ENCODE measurements around the gene KCNQ1OT1.

KCNQ1OT1 gene

DNA sequence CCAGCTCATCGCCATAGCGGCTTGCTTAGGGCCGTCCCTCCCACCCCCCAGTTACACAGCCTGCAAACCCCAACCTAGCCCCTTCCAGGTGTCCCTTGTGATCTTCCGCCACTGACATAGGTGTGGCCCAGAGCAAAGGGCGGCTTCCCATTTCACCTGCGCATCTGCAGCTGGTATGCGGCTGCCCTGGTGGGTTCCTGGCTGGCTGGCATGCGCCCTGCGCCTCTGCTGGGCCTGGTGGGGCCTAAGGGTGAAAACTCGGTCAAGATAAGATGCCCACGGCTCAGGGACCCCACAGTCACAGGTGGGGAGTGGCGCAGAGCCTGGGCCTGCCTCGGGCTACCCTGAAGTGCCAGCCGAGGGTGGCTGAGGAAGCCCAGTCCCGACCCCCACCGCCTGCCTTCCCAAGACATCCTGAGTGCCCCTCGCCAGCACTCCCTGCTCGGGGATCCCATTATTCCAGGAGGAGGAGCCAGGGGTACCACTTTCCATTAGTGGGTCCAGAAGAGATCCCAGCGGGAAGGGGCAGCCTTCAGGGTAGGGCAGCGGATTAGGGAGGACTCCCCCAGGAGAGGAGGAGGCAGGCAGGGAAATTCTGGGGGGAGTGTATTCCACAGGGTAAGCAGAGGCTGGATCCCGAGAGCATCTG, 36.9 kb upstream of the KCNQ1OT1 start:
- no peak for DNase-seq

- DNase-seq = no peak
These were observed 35.3 kb upstream of the KCNQ1OT1 start for GRCh38 chr11:2735053-2735589.

DNA sequence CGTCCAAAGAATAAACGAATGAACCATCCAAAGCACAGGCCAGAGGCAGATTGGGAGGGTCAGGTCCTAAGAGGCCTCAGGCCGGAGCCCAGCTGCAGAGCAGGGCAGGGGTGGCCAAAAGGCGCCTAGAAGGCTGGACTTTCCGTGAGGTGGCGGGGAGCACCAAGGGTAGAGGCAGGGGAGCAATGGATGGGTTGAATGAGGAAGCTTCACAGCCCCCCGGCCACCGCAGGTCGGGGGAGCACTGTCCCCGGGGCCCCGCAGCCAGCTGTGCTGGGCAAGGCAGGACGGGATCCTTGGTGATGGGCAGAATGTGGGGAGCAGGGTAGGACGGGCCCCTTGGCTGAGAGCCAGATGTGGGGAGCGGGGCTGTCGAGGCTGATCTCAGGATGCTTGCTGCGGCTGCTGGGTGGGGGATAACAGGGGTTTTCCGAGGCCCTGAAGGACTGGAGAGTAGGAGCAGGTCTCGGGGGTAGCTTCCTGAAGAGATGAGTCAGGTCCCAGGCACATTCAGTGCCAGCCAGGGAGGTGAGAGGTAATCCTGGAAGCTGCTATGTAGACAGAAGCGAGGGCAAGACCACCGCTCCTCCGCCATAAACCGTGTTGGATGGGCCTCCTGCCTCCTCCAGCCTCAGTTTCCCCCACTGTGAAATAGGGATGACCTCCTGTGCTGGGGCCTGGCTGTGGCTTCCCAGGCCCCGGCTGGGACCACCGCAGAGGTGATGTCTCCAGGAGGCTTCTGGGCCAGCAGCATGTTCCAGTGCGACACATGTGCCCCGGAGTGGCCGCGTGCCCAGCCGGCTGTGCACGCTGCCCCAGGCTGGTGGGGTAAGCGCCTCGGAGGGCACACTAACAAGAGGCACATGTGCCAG, 34.6 kb upstream of the KCNQ1OT1 start:
- no peak for DNase-seq

DNA sequence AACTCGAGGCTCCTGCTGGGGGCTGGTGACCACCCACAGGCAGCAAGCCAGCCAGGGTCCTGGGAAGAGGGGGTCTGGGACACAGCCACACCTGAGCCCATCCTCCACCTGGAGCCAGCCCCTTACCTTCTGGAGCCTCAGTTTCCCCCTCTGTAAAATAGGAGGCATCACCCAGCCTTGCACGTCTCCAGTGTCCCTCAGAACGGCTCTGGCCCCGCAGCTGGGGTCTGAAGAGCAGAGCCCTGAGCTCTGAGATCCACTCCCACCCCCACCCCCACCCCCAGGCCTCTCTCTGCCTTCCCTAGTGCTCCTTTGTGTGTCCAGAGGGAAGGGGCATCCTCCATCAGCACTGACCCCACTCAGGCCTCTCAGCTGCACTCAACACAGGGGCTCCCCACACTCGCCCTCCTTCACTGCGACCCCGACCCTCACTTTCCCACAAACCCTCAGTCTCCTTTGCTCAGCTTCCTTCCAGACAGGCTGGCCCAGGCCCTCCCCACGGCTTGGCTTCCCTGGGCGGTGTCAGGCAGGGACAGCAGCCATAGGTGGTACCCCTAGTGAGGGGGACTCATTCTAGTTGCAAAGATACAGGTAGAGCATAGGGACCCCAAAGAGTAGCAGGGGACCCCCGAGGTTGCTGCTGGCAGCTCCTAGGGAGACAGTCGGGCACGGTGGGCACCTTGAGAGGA, 33.3 kb upstream of the KCNQ1OT1 start:
- DNase-seq = no peak

- DNase-seq = no peak
These were observed 32.6 kb upstream of the KCNQ1OT1 start for GRCh38 chr11:2732261-2732939.

GRCh38 chr11:2731130-2732125, 31.6 kb upstream of the KCNQ1OT1 start:
- no peak for DNase-seq

DNA sequence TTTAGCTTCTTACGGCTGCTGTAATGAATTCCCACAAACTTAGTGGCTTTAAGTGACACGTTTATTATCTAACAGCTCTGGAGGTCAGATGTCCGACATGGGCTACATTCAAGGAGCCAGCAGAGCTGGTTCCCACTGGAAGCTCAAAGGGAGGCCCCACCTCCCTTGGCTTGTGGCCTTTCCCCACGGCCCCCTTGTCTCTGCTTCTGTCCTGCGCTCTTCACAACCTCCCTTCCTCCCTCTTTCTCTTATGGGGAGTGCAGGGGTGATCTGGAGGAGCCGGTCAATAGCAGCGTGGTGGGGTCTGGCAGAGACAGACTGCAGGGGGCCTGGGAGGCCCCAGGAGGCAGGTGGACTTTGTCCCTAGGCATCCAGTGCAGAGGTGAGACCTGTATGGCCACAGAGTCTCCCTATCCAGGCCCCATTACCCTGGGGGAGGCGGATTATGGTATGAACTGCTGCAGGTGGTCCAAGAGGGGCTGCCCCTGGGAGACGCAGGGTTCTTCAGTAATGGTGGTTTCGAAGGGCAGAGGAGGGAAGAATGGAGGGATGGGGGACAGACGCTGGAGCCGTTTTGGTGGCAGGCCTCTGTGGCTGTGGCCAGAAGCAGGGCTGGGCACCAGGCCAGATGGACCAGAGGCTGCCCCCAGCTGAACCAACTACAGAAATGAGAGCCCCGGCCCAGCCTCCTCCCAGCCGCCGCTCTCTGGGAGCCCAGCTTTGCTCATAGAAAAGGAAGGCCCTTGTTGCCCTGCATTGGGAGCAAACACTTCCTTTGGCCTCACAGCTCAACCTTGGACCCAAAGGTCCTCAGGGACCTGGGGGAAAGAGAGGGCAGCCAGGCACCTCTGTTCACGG, 30.7 kb upstream of the KCNQ1OT1 start:
- DNase-seq = no peak

DNA sequence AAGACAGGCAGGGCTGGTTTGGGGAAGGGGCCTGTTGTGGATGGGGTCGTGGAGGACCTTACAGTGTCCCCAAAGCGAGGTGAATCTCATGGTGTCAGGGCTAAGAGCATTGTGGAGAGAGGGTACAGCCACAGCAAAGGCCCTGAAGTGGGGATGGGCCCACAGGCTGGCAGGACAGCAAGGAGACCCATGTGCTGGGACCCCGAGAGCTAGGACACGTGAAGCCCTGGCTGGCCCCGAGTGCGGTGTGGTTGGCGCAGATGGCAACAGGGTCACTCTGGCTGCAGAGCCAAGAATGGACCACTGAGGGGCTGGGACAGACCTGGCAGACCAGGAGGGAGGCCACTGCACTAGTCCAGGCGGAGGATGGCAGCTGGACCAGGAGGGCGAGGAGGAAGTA, 30.0 kb upstream of the KCNQ1OT1 start:
- no peak for DNase-seq

GRCh38 chr11:2728663-2729332, 29.0 kb upstream of the KCNQ1OT1 start:
- no peak for DNase-seq

- DNase-seq = no peak
These were observed 28.4 kb upstream of the KCNQ1OT1 start for GRCh38 chr11:2728128-2728662.

- no peak for DNase-seq
These were observed 27.2 kb upstream of the KCNQ1OT1 start for GRCh38 chr11:2726964-2727363.

DNA sequence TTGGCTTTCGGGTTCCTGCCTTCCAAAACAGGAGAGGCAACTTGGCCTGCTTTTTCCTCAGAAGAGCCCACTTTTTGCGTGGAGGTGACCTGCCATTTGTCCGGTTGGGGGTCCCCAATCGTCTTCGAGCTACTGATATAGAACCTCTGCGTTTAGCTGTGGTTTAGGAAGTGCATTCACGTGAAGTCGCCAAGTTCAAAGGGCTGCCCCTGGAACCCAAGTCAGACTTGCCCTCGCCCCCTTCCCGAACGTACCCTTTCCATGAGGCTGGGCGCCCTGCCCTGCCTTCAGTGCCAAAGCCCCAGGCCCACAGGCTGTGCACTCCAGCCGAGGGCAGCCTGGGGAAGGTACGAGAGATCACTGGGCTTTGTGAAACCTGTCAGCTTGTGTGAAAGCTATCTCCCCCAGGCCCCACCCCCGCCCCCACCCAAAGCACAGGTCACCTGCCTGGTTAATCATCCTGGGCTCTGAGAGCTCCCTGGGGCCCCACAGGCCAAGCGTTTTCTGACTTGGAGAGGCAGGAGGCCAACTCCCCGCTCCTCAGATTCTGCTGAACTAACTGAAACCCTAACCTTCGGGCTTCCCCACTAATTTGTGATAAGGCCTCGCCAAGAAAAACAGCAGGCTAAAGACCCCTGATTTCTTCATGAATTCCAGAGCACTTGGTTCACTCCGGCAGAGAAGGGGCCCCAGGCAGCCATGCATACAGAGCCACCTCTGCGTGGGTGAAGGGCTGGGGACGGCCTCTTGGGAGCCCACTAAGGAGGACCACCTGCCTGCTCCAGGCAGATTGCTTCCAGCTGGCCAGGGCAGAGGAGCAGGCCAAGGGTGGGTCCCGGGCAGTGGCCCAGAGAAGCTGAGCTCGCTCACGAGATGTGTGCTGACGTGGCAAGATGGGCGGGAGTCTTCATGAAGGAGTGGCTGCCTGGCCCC, 25.8 kb upstream of the KCNQ1OT1 start:
- DNase-seq = no peak

- DNase-seq = no peak
These were observed 25.0 kb upstream of the KCNQ1OT1 start for GRCh38 chr11:2724653-2725367.

- no peak for DNase-seq
These were observed 24.3 kb upstream of the KCNQ1OT1 start for GRCh38 chr11:2724104-2724503.

GRCh38 chr11:2722955-2723354, 23.2 kb upstream of the KCNQ1OT1 start:
- no peak for DNase-seq

DNA sequence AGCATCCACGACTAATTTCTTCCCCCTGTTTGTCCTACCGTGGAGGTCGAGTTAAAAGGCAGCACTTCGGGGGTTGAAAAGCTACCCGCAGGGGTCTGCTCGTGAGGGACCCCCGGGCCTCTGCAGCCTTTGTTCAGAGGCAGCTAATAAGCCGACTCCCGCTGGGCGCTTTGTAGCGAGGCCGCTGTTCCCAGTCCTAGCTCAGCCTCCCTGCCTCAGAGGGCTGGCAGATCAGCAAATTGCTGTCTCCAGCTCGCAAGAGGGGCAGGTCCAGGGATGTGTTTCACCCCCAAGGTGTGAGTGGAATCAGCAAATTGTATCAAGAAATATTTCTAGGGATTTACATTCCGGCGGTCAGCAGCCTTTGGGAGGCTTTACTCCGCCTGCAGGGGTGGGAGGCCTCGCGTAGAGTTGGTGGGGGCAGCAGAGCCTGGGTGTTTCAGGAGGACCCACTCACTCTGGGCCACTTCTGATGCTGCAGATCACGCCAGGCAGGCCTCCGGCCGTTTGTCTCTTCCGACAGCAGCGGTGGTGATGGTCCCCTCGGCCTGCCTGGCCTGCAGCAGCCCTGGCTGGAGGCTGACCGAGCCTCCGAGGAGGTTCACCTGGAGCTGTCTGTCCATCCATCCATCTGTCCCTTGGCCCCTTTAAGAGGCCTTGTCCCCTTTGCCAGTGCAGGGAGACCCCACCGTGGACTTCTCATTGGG, 21.6 kb upstream of the KCNQ1OT1 start:
- no peak for DNase-seq

Measured in activated T-cell treated with anti-CD3 and anti-CD28 coated beads, Interleukin-2, amount 50 U/mL, for 48 hours (primary cell).